GM23338 (cell line): ENCODE results near the gene PSMD6. TPM values are rescaled to one million over a fixed set of nuclear protein-coding genes. Genes with fewer than 3 reads are reported as not detected.

Source experiments
- ATAC-seq: fragments of 200-7000 bp; cut with Tn5 transposase; 3 replicates; pipeline ENCODE4 v1.9.1; 2020
- DNase-seq: peaks from one replicate; pipeline ENCODE4 v3.0.0-alpha.2; 2015; ENCODE audit warnings: low spot score
- H2AFZ ChIP-seq: fragments of 200-600 bp; sonication (generic); 2 replicates; pipeline ENCODE4 v1.8.0; 2016; ENCODE audit warnings: antibody characterized with exemption, mild to moderate bottlenecking, moderate library complexity
- H3F3A ChIP-seq: fragments of 200-600 bp; sonication (generic); replicated peaks from 2 replicates; pipeline ENCODE4 v1.8.0; 2017; ENCODE audit warnings: antibody characterized with exemption, mixed run types, low read depth
- H3K27ac ChIP-seq: fragments of 200-600 bp; sonication (generic); 2 replicates; pipeline ENCODE4 v1.6.1; 2016; ENCODE audit warnings: low read depth
- H3K27me3 ChIP-seq: fragments of 200-600 bp; sonication (generic); 2 replicates; pipeline ENCODE4 v1.8.0; 2016; ENCODE audit warnings: mild to moderate bottlenecking, mixed run types, moderate library complexity; ENCODE audit not compliant: insufficient read depth
- H3K36me3 ChIP-seq: fragments of 200-600 bp; sonication (generic); 2 replicates; pipeline ENCODE4 v1.8.0; 2016; ENCODE audit warnings: mild to moderate bottlenecking; ENCODE audit not compliant: insufficient read depth
- H3K4me1 ChIP-seq: fragments of 200-600 bp; sonication (generic); 2 replicates; pipeline ENCODE4 v1.8.0; 2016; ENCODE audit warnings: mild to moderate bottlenecking, moderate library complexity; ENCODE audit not compliant: insufficient read depth
- H3K4me2 ChIP-seq: fragments of 200-600 bp; sonication (generic); 2 replicates; pipeline ENCODE4 v1.7.1; 2017; ENCODE audit warnings: mixed run types
- H3K4me3 ChIP-seq: fragments of 200-600 bp; sonication (generic); 2 replicates; pipeline ENCODE4 v1.6.1; 2016; ENCODE audit warnings: mixed run types
- H3K79me2 ChIP-seq: fragments of 200-600 bp; sonication (generic); replicated peaks from 2 replicates; pipeline ENCODE4 v1.8.0; 2017; ENCODE audit warnings: mild to moderate bottlenecking; ENCODE audit not compliant: insufficient read depth
- H3K9me2 ChIP-seq: fragments of 200-600 bp; sonication (generic); 2 replicates; pipeline ENCODE4 v1.8.0; 2017; ENCODE audit not compliant: insufficient read depth
- H4K20me1 ChIP-seq: fragments of 200-600 bp; sonication (generic); replicated peaks from 2 replicates; pipeline ENCODE4 v1.8.0; 2017; ENCODE audit warnings: mild to moderate bottlenecking; ENCODE audit not compliant: insufficient read depth
- H3K27ac Mint-ChIP-seq: 2 replicates; pipeline ENCODE4 v1.8.0; 2020; ENCODE audit warnings: inconsistent platforms, mild to moderate bottlenecking, moderate library complexity, mixed read lengths
- H3K27me3 Mint-ChIP-seq: 3 replicates; pipeline ENCODE4 v1.8.0; 2022; ENCODE audit warnings: low read depth, mild to moderate bottlenecking, moderate library complexity, mixed read lengths, inconsistent platforms; ENCODE audit not compliant: insufficient read depth, poor library complexity
- H3K36me3 Mint-ChIP-seq: 3 replicates; pipeline ENCODE4 v1.8.0; 2021; ENCODE audit warnings: low read depth, mild to moderate bottlenecking, inconsistent platforms, moderate library complexity, mixed read lengths
- H3K4me1 Mint-ChIP-seq: 3 replicates; pipeline ENCODE4 v1.8.0; 2020; ENCODE audit warnings: mild to moderate bottlenecking, inconsistent platforms, mixed read lengths
- H3K4me3 Mint-ChIP-seq: 3 replicates; pipeline ENCODE4 v1.8.0; 2021; ENCODE audit warnings: moderate library complexity, mild to moderate bottlenecking, inconsistent platforms, mixed read lengths
- H3K9me3 Mint-ChIP-seq: 3 replicates; pipeline ENCODE4 v1.8.0; 2020; ENCODE audit warnings: moderate library complexity, mild to moderate bottlenecking, inconsistent platforms, mixed read lengths
- JUNB ChIP-seq: IDR thresholded peaks from one replicate; pipeline ENCODE4 v1.6.1; 2016; ENCODE audit warnings: antibody characterized with exemption; ENCODE audit not compliant: unreplicated experiment
- POLR2AphosphoS5 ChIP-seq: IDR thresholded peaks from 2 replicates; pipeline ENCODE4 v1.6.1; 2016; ENCODE audit warnings: antibody characterized with exemption, low read depth
- STAT1 ChIP-seq: IDR thresholded peaks from one replicate; pipeline ENCODE4 v1.6.1; 2016; ENCODE audit warnings: antibody characterized with exemption; ENCODE audit not compliant: unreplicated experiment
- ZNF114 ChIP-seq: fragments of 250-450 bp; sonication (Bioruptor Pico); IDR thresholded peaks from 2 replicates; pipeline ENCODE4 v1.5.0; 2020; ENCODE audit warnings: mild to moderate bottlenecking, moderate library complexity
- polyA plus RNA-seq: library from polyadenylated mRNA; unstranded; fragments of >200 nt; fragmentation: Nextera tagmentation; extraction: Ambion mirVana; gene quantifications from 2 replicates; pipeline ENCODE4 v1.2.1, GENCODE V29; 2016
- total RNA-seq: library from RNA; depleted of rRNA; stranded (reverse); fragments of >200 nt; shearing (Covaris generic); gene quantifications from 2 replicates; pipeline ENCODE4 v1.2.3, GENCODE V29; 2014
- TF ChIP-seq, protein P1 (sequence below): fragments of 250-450 bp; sonication (Bioruptor Pico); IDR thresholded peaks from 2 replicates; pipeline ENCODE4 v1.5.0; 2020; ENCODE audit warnings: mild to moderate bottlenecking, moderate library complexity
- TF ChIP-seq, protein P2 (sequence below): IDR thresholded peaks from one replicate; pipeline ENCODE4 v1.6.1; 2018; ENCODE audit warnings: antibody characterized with exemption; ENCODE audit not compliant: unreplicated experiment

The PSMD6 gene
- total and polyA plus RNA-seq, 2 experiments from 2014 or later: 98.1 to 205 TPM

DNA sequence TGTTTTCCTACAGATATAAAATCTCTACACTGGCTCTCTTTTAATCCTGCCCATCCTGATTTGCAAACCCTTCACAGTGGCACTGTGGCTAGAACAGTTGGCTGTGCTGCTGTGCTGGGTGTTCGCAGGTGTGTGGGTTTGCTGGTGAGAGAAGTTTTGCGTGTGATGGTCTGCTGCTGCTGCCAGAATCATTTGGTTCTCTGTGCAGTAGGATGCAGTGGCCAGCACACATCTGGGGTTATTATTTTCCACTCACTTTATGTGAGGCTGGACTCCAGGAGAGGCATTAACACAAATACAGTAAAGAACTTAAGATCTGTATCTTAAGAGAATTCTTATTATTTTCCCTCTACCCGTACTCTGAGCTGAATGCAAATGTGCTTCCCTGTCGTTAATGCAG lies 16.0 kb upstream of the PSMD6 start (continued):
- TF ChIP-seq, protein P1, sequence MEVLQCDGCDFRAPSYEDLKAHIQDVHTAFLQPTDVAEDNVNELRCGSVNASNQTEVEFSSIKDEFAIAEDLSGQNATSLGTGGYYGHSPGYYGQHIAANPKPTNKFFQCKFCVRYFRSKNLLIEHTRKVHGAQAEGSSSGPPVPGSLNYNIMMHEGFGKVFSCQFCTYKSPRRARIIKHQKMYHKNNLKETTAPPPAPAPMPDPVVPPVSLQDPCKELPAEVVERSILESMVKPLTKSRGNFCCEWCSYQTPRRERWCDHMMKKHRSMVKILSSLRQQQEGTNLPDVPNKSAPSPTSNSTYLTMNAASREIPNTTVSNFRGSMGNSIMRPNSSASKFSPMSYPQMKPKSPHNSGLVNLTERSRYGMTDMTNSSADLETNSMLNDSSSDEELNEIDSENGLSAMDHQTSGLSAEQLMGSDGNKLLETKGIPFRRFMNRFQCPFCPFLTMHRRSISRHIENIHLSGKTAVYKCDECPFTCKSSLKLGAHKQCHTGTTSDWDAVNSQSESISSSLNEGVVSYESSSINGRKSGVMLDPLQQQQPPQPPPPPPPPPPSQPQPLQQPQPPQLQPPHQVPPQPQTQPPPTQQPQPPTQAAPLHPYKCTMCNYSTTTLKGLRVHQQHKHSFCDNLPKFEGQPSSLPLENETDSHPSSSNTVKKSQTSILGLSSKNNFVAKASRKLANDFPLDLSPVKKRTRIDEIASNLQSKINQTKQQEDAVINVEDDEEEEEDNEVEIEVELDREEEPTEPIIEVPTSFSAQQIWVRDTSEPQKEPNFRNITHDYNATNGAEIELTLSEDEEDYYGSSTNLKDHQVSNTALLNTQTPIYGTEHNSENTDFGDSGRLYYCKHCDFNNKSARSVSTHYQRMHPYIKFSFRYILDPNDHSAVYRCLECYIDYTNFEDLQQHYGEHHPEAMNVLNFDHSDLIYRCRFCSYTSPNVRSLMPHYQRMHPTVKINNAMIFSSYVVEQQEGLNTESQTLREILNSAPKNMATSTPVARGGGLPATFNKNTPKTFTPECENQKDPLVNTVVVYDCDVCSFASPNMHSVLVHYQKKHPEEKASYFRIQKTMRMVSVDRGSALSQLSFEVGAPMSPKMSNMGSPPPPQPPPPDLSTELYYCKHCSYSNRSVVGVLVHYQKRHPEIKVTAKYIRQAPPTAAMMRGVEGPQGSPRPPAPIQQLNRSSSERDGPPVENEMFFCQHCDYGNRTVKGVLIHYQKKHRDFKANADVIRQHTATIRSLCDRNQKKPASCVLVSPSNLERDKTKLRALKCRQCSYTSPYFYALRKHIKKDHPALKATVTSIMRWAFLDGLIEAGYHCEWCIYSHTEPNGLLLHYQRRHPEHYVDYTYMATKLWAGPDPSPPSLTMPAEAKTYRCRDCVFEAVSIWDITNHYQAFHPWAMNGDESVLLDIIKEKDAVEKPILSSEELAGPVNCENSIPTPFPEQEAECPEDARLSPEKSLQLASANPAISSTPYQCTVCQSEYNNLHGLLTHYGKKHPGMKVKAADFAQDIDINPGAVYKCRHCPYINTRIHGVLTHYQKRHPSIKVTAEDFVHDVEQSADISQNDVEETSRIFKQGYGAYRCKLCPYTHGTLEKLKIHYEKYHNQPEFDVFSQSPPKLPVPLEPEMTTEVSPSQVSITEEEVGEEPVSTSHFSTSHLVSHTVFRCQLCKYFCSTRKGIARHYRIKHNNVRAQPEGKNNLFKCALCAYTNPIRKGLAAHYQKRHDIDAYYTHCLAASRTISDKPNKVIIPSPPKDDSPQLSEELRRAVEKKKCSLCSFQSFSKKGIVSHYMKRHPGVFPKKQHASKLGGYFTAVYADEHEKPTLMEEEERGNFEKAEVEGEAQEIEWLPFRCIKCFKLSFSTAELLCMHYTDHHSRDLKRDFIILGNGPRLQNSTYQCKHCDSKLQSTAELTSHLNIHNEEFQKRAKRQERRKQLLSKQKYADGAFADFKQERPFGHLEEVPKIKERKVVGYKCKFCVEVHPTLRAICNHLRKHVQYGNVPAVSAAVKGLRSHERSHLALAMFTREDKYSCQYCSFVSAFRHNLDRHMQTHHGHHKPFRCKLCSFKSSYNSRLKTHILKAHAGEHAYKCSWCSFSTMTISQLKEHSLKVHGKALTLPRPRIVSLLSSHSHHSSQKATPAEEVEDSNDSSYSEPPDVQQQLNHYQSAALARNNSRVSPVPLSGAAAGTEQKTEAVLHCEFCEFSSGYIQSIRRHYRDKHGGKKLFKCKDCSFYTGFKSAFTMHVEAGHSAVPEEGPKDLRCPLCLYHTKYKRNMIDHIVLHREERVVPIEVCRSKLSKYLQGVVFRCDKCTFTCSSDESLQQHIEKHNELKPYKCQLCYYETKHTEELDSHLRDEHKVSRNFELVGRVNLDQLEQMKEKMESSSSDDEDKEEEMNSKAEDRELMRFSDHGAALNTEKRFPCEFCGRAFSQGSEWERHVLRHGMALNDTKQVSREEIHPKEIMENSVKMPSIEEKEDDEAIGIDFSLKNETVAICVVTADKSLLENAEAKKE: no peak
- TF ChIP-seq STAT1: no peak
- no peak for TF ChIP-seq JUNB

DNA sequence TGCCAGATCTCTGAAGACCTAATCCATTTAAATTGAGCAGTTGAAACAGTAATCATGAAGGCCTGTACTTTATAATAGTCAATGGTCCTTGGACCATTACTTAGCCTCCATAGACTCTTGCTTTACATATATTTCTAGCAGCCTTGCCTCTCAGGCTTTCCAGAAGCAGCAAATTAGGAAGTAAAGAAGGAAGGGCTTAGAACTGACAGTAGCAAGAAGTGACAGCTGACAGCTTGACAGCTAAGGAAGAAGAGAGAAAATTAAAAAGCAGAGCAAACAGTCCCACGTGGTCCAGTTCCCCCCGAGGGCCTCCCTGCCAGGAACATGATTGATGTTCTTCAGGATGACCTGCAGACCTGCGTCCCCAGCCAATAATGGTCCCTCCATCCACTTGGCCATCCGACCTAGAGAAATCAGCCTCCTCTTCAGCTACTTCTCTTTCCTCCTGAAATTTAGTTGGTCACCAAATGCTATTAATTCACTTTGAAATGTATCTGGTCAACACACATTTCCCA lies 15.0 kb upstream of the PSMD6 start:
- DNase-seq (no peak), ATAC-seq (no peak)
- no peak for TF ChIP-seq POLR2AphosphoS5
- TF ChIP-seq JUNB: no peak
- TF ChIP-seq, protein P1: no peak
- no peak for TF ChIP-seq ZNF114 (CRISPR knock-in tag)
- TF ChIP-seq, protein P2, sequence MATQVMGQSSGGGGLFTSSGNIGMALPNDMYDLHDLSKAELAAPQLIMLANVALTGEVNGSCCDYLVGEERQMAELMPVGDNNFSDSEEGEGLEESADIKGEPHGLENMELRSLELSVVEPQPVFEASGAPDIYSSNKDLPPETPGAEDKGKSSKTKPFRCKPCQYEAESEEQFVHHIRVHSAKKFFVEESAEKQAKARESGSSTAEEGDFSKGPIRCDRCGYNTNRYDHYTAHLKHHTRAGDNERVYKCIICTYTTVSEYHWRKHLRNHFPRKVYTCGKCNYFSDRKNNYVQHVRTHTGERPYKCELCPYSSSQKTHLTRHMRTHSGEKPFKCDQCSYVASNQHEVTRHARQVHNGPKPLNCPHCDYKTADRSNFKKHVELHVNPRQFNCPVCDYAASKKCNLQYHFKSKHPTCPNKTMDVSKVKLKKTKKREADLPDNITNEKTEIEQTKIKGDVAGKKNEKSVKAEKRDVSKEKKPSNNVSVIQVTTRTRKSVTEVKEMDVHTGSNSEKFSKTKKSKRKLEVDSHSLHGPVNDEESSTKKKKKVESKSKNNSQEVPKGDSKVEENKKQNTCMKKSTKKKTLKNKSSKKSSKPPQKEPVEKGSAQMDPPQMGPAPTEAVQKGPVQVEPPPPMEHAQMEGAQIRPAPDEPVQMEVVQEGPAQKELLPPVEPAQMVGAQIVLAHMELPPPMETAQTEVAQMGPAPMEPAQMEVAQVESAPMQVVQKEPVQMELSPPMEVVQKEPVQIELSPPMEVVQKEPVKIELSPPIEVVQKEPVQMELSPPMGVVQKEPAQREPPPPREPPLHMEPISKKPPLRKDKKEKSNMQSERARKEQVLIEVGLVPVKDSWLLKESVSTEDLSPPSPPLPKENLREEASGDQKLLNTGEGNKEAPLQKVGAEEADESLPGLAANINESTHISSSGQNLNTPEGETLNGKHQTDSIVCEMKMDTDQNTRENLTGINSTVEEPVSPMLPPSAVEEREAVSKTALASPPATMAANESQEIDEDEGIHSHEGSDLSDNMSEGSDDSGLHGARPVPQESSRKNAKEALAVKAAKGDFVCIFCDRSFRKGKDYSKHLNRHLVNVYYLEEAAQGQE: no peak

More for the DNA sequence above, 15.0 kb upstream of the PSMD6 start:
- Histone ChIP-seq H3K4me1 (no peaks in the 10 kb centered on the region), H3K4me2 (no peak overlapping the region), H3K27ac (no peak overlapping the region), H3K36me3 (no peaks in the 10 kb centered on the region), H3F3A (no peaks in the 10 kb centered on the region), H3K4me3 (no peak overlapping the region), H3K27me3 (no peaks in the 10 kb centered on the region), H3K9me2 (no peaks in the 10 kb centered on the region), H3K79me2 (no peaks in the 10 kb centered on the region), H4K20me1 (no peaks in the 10 kb centered on the region), H2AFZ (no peak overlapping the region)
- H3K9me3 Mint-ChIP-seq: no peaks in the 10 kb centered on the region
- peaks cover 3% of the 10 kb centered on the region for H3K27me3 Mint-ChIP-seq
- H3K4me1 Mint-ChIP-seq: no peaks in the 10 kb centered on the region
- H3K27ac Mint-ChIP-seq: no peak overlapping the region
- H3K4me3 Mint-ChIP-seq: no peak overlapping the region
- no peaks in the 10 kb centered on the region for H3K36me3 Mint-ChIP-seq
